HG03108 (cell line): ENCODE measurements around the gene CDCA8.
"Not testable (repeated sequence)": the region's sequence is repeated elsewhere in the genome, so short reads cannot be mapped to it uniquely, and the experiment has no call there.

Source experiments
- ATAC-seq: cut with Tn5 transposase; IDR thresholded peaks from one replicate; pipeline ENCODE4 v1.9.1; 2021; ENCODE audit warnings: moderate library complexity; ENCODE audit not compliant: unreplicated experiment

Gene CDCA8

DNA sequence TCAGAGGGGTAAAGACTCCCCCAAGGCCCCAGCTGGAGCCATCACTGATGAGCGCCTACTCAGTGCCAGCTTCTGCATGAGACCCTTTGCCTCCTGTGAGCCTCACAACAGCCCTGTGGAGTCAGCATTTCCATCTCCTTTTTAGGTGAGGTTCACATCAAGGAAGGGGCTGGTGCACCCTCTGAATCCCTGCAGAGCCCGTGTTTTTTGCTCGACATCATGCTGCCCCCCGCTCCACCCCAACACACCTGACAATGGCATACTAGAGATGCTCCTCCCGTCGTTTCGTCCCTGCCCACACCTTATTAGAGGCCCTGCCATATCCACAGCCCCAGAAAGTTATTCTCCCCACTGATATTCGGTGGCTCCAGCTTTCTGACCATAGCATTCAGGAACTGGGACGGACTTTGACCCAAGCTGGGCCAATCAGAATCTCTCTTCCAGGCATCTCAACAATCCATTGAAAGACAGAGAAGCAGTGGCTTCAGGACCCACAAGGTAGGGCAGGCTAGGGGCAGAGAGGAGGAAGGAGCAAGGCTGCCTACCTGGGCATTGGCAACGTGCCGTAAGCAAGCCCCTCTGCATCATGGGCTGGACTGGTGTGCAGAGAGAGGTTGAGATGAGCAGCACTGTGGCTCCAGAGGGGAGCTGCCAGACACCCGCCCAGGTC lies 39.9 kb downstream of the CDCA8 start:
- ATAC-seq: no peak

DNA sequence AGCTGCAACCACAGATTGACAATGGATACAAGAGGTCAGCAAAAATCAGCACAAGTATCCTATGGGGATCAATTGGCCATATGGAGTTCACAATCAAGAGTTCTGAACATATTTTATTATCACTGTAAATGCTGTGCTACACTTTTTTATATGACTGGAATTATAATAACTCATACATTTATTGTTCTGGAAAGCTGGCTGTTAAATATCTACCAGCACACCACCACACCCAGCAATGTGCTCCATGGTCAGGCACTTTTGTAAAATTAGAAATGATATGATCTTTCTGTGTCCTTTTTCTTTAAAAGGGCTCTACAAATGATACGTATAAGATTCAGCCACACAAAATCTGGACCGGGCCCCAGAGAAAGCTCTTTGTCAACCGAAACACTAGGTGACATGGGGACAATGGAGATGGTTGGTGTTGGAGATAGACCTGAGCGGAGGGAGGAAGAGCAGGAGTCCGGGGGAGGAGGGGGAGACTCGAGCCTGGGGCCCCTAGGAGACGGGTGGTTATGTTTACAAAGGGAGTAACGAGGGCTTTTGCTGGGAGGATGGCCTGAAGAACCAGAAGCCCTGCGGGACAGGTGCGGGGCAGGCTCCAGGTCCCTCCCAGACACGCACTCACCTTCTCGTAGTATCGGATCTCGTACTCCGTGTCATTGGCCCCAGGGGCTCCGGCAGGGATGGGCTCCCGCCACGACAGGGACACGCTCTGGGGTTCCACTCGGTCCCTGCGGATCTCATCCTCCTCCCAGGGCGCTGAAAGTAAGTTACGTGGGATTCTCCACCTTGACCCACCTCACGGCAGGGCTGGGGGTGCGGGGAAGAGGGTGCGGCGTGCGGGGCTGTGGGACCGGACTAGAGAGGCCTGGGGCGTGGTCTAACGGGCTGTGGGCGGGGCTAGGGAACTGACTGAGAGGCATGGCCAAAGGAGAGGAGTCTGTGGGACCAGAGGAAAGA lies 42.6 kb downstream of the CDCA8 start:
- no peak for ATAC-seq

DNA sequence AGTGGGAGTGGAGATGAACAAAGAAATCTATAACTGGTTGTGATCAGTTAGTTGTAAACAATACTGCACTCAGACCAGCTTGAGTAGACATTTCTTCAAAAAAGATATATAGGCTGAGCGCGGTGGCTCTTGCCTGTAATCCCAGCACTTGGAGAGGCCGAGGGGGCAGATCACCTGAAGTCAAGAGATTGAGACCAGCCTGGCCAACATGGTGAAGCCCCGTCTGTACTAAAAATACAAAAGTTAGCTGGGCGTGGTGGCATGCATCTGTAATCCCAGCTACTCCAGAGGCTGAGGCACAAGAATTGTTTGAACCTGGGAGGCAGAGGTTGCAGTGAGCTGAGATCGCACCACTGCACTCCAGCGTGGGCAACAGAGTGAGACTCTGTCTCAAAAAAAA lies 45.7 kb downstream of the CDCA8 start:
- not testable (repeated sequence) for ATAC-seq

- ATAC-seq: not testable (repeated sequence)
Observed at GRCh38 chr1:37738619-37739018, 46.3 kb downstream of the CDCA8 start.

DNA sequence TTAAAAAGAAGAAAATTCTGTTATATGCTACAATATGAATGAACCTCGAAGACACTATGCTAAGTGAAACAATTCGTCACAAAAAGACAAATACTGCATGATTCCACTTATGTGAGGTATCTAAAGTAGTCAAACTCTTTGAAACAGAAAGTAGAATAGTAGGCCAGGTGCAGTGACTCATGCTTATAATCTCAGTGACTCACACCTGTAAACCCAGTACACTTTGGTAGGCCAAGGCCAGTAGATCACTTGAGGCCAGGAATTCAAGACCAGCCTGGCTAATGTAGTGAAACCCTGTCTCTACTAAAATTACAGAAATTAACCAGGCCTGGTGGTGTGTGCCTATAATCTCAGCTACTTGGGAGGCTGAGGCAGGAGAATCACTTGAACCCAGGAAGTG lies 46.9 kb downstream of the CDCA8 start:
- ATAC-seq: no peak

- ATAC-seq: no peak
Observed at GRCh38 chr1:37741130-37741529, 48.8 kb downstream of the CDCA8 start.

DNA sequence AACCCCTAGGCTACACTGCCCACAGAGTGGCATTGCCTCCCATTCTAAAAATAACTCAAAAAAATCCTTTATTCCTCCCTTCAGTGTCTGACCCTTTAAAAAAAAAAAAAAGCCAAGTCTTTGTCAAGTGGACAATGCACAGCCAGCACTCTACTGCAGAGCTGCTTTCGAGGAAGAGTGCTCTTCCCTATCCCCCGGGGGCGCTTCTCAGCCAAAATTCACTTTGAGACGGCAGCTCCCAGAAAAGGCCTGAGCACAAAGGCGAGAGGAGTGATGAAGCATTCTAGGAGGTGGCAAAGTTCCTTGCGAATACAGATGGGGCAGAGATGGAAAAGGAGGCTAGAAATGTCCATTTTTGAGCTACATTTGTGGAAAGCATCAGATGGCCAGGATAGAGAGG lies 49.3 kb downstream of the CDCA8 start:
- no peak for ATAC-seq

- ATAC-seq: no peak
Observed at GRCh38 chr1:37746806-37747205, 54.5 kb downstream of the CDCA8 start.

DNA sequence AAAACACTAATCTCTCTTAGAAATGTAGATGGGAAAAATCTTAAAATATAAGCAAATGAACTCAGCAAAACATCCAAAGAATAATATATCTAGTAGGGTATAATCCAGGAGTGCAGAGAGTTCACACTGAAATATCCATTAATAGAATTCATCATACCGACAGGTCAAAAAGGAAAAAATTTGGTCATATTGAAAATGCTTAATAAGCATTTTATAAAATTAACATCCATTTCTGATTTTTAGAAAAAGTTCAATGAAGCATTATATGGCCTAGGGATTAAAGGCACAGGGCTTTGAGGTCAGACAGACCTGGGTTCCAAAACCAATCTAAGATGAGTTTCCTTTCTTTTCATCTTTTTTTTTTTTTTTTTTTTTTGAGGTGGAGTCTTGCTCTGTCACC lies 56.2 kb downstream of the CDCA8 start:
- ATAC-seq: no peak

DNA sequence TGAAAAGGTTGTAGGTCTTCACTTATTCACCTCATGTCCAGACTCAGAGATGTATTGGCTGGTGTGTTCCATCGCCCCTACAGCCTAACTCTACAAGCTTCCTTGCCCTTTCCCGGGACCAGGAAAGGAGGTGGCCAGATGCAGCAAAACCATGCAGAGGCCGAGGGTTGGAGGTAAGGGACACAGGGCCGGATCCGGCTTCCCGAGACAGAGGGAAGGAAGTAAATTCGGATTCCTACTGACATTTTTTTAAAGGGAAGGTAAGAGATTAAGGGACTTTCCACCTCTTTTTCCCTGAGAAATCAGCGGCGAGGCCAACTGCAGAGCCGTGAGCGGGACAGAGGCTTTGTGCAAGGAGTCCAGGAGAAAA lies 59.9 kb downstream of the CDCA8 start:
- ATAC-seq: no peak

DNA sequence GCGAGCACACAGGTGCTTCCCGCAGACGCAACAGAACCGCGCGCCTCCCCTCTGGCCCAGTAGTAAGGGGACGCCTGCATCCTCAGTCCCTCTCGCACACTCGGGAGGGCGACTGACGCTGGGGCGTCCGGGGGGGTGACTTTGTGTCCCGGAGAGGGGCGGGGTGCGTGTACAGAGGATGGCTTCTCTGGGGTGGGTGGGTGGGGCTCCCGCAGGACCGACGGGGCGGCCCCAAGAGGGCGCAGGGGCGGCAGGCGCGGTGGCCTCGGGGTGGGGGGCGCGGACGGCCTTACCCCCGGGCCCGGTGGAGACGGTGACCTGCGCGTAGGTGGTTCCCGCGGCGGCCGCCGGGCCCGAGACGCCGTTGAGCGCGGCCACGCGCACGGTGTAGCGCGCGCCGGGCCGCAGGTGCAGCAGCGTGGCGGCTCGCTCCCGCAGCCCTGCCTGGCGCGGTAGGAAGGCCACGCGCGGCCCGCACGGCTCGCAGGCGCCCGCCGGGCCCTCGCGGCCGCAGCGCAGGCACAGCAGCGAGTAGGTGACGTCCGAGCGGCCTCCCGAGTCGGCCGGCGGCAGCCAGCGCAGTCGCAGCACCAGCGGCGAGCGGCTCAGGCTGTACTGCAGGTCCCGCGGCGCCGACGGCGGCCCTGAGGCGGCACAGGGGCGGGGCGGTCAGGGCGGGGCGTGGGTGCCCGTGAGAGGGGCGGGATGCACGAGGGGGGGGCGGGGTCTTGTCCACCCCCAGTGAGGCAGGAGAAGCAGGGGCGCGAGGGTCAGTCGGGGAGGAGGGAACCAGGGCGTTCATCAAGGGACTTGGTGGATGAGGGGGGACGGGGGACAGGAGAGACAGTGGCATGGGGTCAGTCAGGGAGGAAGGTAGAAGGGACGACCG lies 60.5 kb downstream of the CDCA8 start:
- no peak for ATAC-seq

DNA sequence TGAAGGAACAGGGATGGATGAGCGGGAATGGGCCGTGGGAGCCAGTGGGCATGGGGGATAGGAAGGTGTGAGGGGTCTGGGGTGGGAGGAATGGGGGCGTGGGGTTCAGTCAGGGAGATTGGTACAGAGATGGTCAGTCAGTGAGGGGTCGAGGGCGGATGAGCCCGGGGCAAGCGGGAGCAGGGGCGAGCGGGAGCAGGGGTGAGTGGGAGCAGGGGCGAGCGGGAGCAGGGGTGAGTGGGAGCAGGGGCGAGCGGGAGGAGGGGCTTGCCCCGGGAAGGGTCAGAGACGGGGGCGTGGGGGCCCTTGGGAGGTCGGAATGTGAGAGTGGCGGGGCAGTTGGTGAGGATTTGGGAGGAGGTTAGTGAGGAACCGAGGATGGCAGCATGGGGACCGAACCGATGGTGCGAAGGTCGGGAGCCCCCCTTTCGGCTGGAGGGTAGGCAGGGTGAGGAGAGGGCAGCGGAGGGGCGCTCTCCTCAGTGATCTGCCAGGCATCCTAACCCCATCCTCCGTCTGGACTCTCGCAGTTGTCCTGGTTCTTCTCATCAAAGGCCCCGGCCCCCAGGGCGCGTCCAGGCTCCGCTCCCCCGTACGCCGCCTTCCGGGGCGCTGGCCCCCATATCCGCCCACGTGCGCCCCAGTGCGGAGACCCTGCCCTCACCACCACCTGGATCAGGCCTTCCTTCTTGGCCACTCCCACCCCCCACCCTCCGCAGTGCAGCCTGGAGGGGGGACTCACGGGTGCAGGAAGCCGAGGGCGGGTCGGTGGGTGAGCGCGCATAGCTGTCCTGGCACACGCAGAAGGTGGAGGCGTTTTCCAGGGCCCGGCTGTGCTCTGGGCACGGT lies 61.4 kb downstream of the CDCA8 start:
- ATAC-seq: no peak

GRCh38 chr1:37755290-37755689 lies 63.0 kb downstream of the CDCA8 start:
- no peak for ATAC-seq

- no peak for ATAC-seq
Observed at GRCh38 chr1:37755951-37756560, 63.7 kb downstream of the CDCA8 start.
